Neural crest cell (in vitro differentiated cells): ENCODE data around the gene SWT1. TPM values are rescaled to one million over a fixed set of nuclear protein-coding genes. Genes with fewer than 3 reads are reported as not detected.

ENCODE experiments used
- DNase-seq: peaks from one replicate; pipeline ENCODE4 v3.0.0; 2021; ENCODE audit warnings: low read depth, mixed read lengths, low spot score
- H3K27ac Mint-ChIP-seq: one replicate; pipeline ENCODE4 v1.8.0; 2021; ENCODE audit warnings: mild to moderate bottlenecking, mixed read lengths; ENCODE audit not compliant: unreplicated experiment
- H3K27me3 Mint-ChIP-seq: 2 replicates; pipeline ENCODE4 v1.8.0; 2021; ENCODE audit warnings: low read depth, mild to moderate bottlenecking, mixed read lengths
- H3K36me3 Mint-ChIP-seq: 2 replicates; pipeline ENCODE4 v1.8.0; 2021; ENCODE audit warnings: low read depth, mild to moderate bottlenecking, mixed read lengths
- H3K4me1 Mint-ChIP-seq: 2 replicates; pipeline ENCODE4 v1.8.0; 2021; ENCODE audit warnings: mixed read lengths
- H3K4me3 Mint-ChIP-seq: one replicate; pipeline ENCODE4 v1.8.0; 2021; ENCODE audit warnings: mild to moderate bottlenecking, mixed read lengths
- H3K9me3 Mint-ChIP-seq: 2 replicates; pipeline ENCODE4 v1.8.0; 2021; ENCODE audit warnings: mixed read lengths
- total RNA-seq: library from RNA; stranded (reverse); gene quantifications from 2 replicates; pipeline ENCODE4 v1.2.1, GENCODE V29; 2021
- TF ChIP-seq, protein P1 (sequence below): fragments of 200-600 bp; sonication (generic); conservative IDR thresholded peaks from 2 replicates; pipeline ENCODE4 v1.5.0; 2021; ENCODE audit warnings: antibody characterized with exemption, mild to moderate bottlenecking

SWT1 gene
- total RNA-seq, 1 donor from 2014 or later: 5.8 TPM

DNA sequence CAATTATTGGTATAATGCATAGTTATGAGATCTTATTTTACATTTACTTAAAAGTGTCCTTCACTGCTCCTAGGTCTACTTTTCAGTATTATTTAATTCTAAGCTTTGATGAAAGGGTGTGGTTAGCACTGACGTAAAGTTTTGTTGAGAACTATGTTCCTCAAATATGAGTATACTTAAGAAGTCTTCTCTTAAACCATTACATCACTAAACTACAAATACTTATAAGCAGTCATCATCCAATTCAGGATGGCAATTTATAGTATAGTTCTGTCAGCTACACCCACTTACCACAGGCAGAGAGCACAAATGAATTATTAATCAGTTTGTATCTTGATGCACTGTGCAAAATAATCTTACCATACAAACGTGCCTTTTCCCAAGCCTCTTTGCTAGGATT, 27.3 kb upstream of the SWT1 start:
- H3K27ac Mint-ChIP-seq: no peak overlapping the region
- H3K4me3 Mint-ChIP-seq: no peak overlapping the region
- H3K4me1 Mint-ChIP-seq: no peaks in the 10 kb centered on the region
- TF ChIP-seq, protein P1, sequence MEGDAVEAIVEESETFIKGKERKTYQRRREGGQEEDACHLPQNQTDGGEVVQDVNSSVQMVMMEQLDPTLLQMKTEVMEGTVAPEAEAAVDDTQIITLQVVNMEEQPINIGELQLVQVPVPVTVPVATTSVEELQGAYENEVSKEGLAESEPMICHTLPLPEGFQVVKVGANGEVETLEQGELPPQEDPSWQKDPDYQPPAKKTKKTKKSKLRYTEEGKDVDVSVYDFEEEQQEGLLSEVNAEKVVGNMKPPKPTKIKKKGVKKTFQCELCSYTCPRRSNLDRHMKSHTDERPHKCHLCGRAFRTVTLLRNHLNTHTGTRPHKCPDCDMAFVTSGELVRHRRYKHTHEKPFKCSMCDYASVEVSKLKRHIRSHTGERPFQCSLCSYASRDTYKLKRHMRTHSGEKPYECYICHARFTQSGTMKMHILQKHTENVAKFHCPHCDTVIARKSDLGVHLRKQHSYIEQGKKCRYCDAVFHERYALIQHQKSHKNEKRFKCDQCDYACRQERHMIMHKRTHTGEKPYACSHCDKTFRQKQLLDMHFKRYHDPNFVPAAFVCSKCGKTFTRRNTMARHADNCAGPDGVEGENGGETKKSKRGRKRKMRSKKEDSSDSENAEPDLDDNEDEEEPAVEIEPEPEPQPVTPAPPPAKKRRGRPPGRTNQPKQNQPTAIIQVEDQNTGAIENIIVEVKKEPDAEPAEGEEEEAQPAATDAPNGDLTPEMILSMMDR: no peak
- H3K36me3 Mint-ChIP-seq: peaks cover 22% of the 10 kb centered on the region
- H3K9me3 Mint-ChIP-seq: peaks cover 5% of the 10 kb centered on the region
- DNase-seq: no peak
- no peaks in the 10 kb centered on the region for H3K27me3 Mint-ChIP-seq

DNA sequence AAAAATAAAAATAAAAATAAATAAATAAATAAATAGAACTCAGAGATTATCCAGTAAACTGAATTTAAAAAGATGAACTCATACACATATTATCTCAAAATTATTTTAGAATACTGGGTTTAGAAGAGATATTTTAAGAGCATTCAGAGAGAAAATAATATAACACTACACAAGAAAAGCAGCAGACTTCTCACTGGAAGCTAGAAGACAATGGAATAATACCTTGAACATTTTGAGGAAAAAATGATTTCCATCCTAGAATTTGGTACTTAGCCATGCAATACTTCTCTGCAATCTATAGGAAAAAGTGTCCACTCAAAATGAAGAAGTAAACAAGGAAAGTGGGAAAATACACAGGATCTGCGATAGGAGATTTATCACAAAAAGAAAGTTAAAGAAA, 24.4 kb upstream of the SWT1 start:
- H3K36me3 Mint-ChIP-seq: peaks cover 27% of the 10 kb centered on the region
- no peaks in the 10 kb centered on the region for H3K27me3 Mint-ChIP-seq
- H3K4me3 Mint-ChIP-seq: no peak overlapping the region
- no peak for DNase-seq
- H3K9me3 Mint-ChIP-seq: peaks cover 5% of the 10 kb centered on the region
- H3K4me1 Mint-ChIP-seq: no peaks in the 10 kb centered on the region
- H3K27ac Mint-ChIP-seq: no peak overlapping the region
- TF ChIP-seq, protein P1: no peak

DNA sequence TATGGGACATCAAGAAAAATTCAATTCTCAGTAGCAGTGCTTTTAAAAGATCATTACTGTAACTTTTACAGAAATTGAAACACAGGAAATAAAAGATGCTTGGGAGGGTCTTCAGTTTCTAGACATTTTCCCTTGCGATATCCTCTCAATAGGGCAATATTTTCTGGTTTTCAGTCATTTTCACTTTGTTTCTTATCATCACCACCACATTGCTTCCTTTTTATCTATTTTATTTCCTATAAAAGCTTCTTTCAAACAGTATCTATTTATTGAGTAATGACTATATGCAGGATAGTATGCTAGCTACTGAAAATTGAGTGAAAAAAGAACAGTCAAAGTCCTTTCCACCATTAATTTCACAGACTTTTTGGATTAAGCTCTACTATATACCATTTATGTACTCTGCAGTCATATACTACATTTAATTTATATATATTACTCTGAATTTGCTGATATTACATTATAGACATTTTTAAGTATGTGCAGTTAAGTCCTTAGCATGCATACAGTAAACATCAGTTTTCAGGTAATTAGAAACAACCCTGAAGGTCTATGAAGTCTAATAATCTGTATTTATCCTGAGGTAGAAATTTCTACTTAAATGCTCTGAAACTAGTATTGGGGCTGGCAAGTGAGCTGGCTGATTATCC, 18.9 kb upstream of the SWT1 start:
- H3K9me3 Mint-ChIP-seq: no peaks in the 10 kb centered on the region
- TF ChIP-seq, protein P1: no peak

DNA sequence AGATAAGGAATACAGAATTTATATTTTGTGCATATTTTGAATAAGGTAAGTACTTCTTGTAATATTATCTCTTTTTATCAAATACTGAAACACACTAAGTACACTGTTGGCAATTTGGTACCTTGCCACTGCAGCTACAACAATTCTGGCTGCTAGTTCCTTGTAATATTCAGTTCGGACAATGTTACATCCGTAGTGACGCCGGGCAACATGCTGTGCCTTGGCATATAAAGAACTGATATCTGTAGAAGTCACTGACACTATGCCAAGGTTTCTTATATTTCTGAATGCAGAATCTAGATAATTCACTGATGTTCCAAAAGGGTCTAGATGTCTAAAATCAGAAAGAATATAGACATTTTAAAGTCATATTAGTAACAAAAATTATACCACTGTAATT, 17.7 kb upstream of the SWT1 start:
- Mint-ChIP-seq H3K4me1 (no peaks in the 10 kb centered on the region), H3K4me3 (no peak overlapping the region), H3K27ac (no peak overlapping the region), H3K9me3 (no peaks in the 10 kb centered on the region), H3K27me3 (no peaks in the 10 kb centered on the region), H3K36me3 (peaks cover 9% of the 10 kb centered on the region)
- TF ChIP-seq, protein P1: no peak
- no peak for DNase-seq

More for the DNA sequence above, 18.9 kb upstream of the SWT1 start:
- no peak for DNase-seq
- Mint-ChIP-seq H3K36me3 (peaks cover 15% of the 10 kb centered on the region), H3K27me3 (no peaks in the 10 kb centered on the region), H3K4me3 (no peak overlapping the region), H3K27ac (no peak overlapping the region), H3K4me1 (no peaks in the 10 kb centered on the region)

DNA sequence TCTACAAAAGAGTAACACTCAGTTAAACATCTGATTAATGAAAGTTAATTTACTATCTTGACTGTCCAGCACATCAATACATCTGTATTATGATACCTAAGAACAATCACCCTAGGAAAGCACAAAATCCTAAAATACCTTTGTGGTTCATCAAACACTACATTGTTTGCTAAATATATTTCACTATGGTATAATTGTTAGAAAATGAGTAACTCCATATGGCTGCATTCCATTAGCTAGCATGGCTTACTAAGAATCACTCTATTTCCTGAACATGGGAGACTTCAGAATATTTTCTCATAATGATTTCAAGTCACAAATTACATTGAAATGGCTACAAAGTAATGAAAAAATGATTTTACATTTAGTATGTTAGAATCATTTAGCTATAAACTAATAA, 12.7 kb upstream of the SWT1 start:
- no peak overlapping the region for H3K27ac Mint-ChIP-seq
- DNase-seq: no peak

More for the DNA sequence above, 12.7 kb upstream of the SWT1 start:
- Mint-ChIP-seq H3K4me3 (no peak overlapping the region), H3K27me3 (no peaks in the 10 kb centered on the region), H3K36me3 (peaks cover 9% of the 10 kb centered on the region), H3K4me1 (no peaks in the 10 kb centered on the region), H3K9me3 (no peaks in the 10 kb centered on the region)
- TF ChIP-seq, protein P1: no peak
